H1 (cell line): ENCODE results near the gene PRKRIP1. TPM values are rescaled to one million over a fixed set of nuclear protein-coding genes. Genes with fewer than 3 reads are reported as not detected.

ENCODE experiments used
- CTCF ChIA-PET: fragments of 300-600 bp; sonication (Branson Sonifier 250); formaldehyde crosslinking; loops from one replicate; lab custom pipeline; 2021; ENCODE audit not compliant: partially characterized antibody; lab: Charles Lee
- POLR2A ChIA-PET: fragments of 300-600 bp; sonication (Branson Sonifier 250); formaldehyde crosslinking; loops from one replicate; lab custom pipeline; 2021; ENCODE audit warnings: inconsistent platforms; ENCODE audit not compliant: partially characterized antibody; lab: Charles Lee
- DNase-seq, 2 experiments: peaks; one replicate each; pipeline versions ENCODE4 v3.0.0 to v3.0.0-alpha.2; 2010 to 2022; ENCODE audit warnings: low spot score in 2 of 2, low read depth in 1 of 2, mixed read lengths in 1 of 2
- FAIRE-seq: peaks from 2 replicates; lab custom pipeline; 2011; peaks lifted over from hg19 to GRCh38; lab: Jason Lieb, UNC
- H2AFZ ChIP-seq: 2 replicates; pipeline ENCODE4 v1.8.1; 2012; ENCODE audit warnings: low read length, inconsistent platforms
- H2AK5ac ChIP-seq: 2 replicates; pipeline ENCODE4 v1.6.1; 2013; ENCODE audit warnings: low read depth, low read length
- H2BK120ac ChIP-seq: replicated peaks from 2 replicates; pipeline ENCODE3; 2013; ENCODE audit warnings: low read depth, low read length, inconsistent platforms
- H2BK12ac ChIP-seq: 2 replicates; pipeline ENCODE4 v1.6.1; 2013; ENCODE audit warnings: low read depth, low read length
- H2BK15ac ChIP-seq: 2 replicates; pipeline ENCODE4 v1.6.1; 2013; ENCODE audit warnings: low read length
- H2BK20ac ChIP-seq: 2 replicates; pipeline ENCODE4 v1.6.1; 2013; ENCODE audit warnings: low read length
- H2BK5ac ChIP-seq: 2 replicates; pipeline ENCODE4 v1.6.1; 2013; ENCODE audit warnings: low read depth, low read length
- H3K14ac ChIP-seq: 2 replicates; pipeline ENCODE4 v1.6.1; 2013; ENCODE audit warnings: inconsistent platforms; ENCODE audit not compliant: insufficient read length
- H3K18ac ChIP-seq: 2 replicates; pipeline ENCODE4 v1.6.1; 2013; ENCODE audit warnings: low read length; ENCODE audit errors: extremely low read depth
- H3K23ac ChIP-seq: 2 replicates; pipeline ENCODE4 v1.6.1; 2013; ENCODE audit warnings: inconsistent platforms; ENCODE audit not compliant: insufficient read length
- H3K23me2 ChIP-seq: 2 replicates; pipeline ENCODE4 v1.6.1; 2013; ENCODE audit warnings: low read depth, low read length
- H3K27ac ChIP-seq: 2 replicates; pipeline ENCODE4 v1.6.1; 2011; ENCODE audit warnings: low read depth, low read length, inconsistent platforms
- H3K27me3 ChIP-seq, 4 experiments: replicated peaks in 1 of 4; 1 replicate in 1 of 4; 2 replicates in 3 of 4; pipeline versions ENCODE4 v1.6.1 to v1.8.1; 2011 to 2013; ENCODE audit warnings: low read length in 3 of 4, mild to moderate bottlenecking in 3 of 4, inconsistent platforms in 2 of 4, mixed read lengths in 2 of 4, moderate library complexity in 1 of 4; ENCODE audit not compliant: control insufficient read depth in 3 of 4, insufficient read depth in 3 of 4; ENCODE audit errors: extremely low read depth in 1 of 4
- H3K36me3 ChIP-seq, 4 experiments: 2 replicates each; pipeline versions ENCODE4 v1.6.1 to v1.8.1; 2011 to 2013; ENCODE audit warnings: mild to moderate bottlenecking in 4 of 4, low read length in 3 of 4, moderate library complexity in 2 of 4, control low read depth in 1 of 4, inconsistent platforms in 1 of 4; ENCODE audit not compliant: insufficient read depth in 4 of 4, control insufficient read depth in 2 of 4
- H3K4ac ChIP-seq: replicated peaks from 2 replicates; pipeline ENCODE3; 2013; ENCODE audit warnings: low read length, low read depth, mixed read lengths, inconsistent platforms; ENCODE audit not compliant: insufficient read length
- H3K4me1 ChIP-seq, 4 experiments: replicated peaks in 1 of 4; 1 replicate in 1 of 4; 2 replicates in 3 of 4; pipeline versions ENCODE4 v1.6.1 to v1.8.1; 2011 to 2013; ENCODE audit warnings: low read length in 3 of 4, inconsistent platforms in 2 of 4, mixed read lengths in 1 of 4; ENCODE audit not compliant: insufficient read depth in 4 of 4, control insufficient read depth in 3 of 4
- H3K4me2 ChIP-seq, 2 experiments: 2 replicates each; pipeline versions ENCODE4 v1.6.1 to v1.8.1; 2011 to 2013; ENCODE audit warnings: low read depth in 2 of 2, low read length in 2 of 2, control low read depth in 1 of 2, inconsistent platforms in 1 of 2, mild to moderate bottlenecking in 1 of 2; ENCODE audit not compliant: insufficient read depth in 1 of 2
- H3K4me3 ChIP-seq, 4 experiments: fragments of 200-600, 300-600 bp in 1 of 4; sonication (generic), shearing (Covaris generic), sonication (Bioruptor Twin) in 1 of 4; 2 replicates each; pipeline versions ENCODE4 v1.5.1 to v1.8.1; 2011 to 2016; ENCODE audit warnings: low read length in 4 of 4, low read depth in 3 of 4, control low read depth in 2 of 4, inconsistent platforms in 2 of 4, mild to moderate bottlenecking in 2 of 4, mixed read lengths in 1 of 4, moderate library complexity in 1 of 4; ENCODE audit not compliant: insufficient read depth in 2 of 4; ENCODE audit errors: extremely low read depth in 1 of 4
- H3K56ac ChIP-seq: replicated peaks from 2 replicates; pipeline ENCODE3; 2013; ENCODE audit warnings: low read depth, mild to moderate bottlenecking, mixed read lengths, low read length, inconsistent platforms; ENCODE audit not compliant: insufficient read length
- H3K79me1 ChIP-seq: 2 replicates; pipeline ENCODE4 v1.6.1; 2013; ENCODE audit warnings: low read depth, low read length, control low read depth
- H3K79me2 ChIP-seq, 2 experiments: 2 replicates each; pipeline versions ENCODE4 v1.6.1 to v1.8.1; 2012 to 2013; ENCODE audit warnings: low read length in 2 of 2, mild to moderate bottlenecking in 2 of 2, inconsistent platforms in 1 of 2; ENCODE audit not compliant: insufficient read depth in 2 of 2, control insufficient read depth in 1 of 2
- H3K9ac ChIP-seq, 4 experiments: replicated peaks in 1 of 4; 1 replicate in 1 of 4; 2 replicates in 3 of 4; pipeline versions ENCODE4 v1.6.1 to v1.8.1; 2011 to 2013; ENCODE audit warnings: low read depth in 3 of 4, low read length in 3 of 4, control low read depth in 2 of 4, mild to moderate bottlenecking in 2 of 4, moderate library complexity in 2 of 4, inconsistent platforms in 1 of 4; ENCODE audit errors: extremely low read depth in 1 of 4
- H3K9me3 ChIP-seq, 2 experiments: 2 replicates each; pipeline versions ENCODE4 v1.6.1 to v1.8.1; 2012 to 2013; ENCODE audit warnings: mild to moderate bottlenecking in 2 of 2, moderate library complexity in 2 of 2, control low read depth in 1 of 2, inconsistent platforms in 1 of 2, low read depth in 1 of 2, low read length in 1 of 2, mixed read lengths in 1 of 2; ENCODE audit not compliant: insufficient read depth in 2 of 2
- H4K20me1 ChIP-seq, 2 experiments: replicated peaks in 1 of 2; 2 replicates each; pipeline versions ENCODE3 to v1.8.1; 2011 to 2013; ENCODE audit warnings: inconsistent platforms in 2 of 2, low read length in 2 of 2, mild to moderate bottlenecking in 1 of 2; ENCODE audit not compliant: insufficient read depth in 2 of 2, control insufficient read depth in 1 of 2
- H4K5ac ChIP-seq: 2 replicates; pipeline ENCODE4 v1.6.1; 2013; ENCODE audit warnings: low read length, low read depth, mixed read lengths, inconsistent platforms; ENCODE audit not compliant: insufficient read length
- H4K8ac ChIP-seq: 2 replicates; pipeline ENCODE4 v1.8.0; 2013; ENCODE audit warnings: mild to moderate bottlenecking, moderate library complexity, low read length, inconsistent platforms; ENCODE audit not compliant: insufficient read depth; ENCODE audit errors: extremely low read depth
- H4K91ac ChIP-seq: replicated peaks from 2 replicates; pipeline ENCODE3; 2013; ENCODE audit warnings: low read length, mixed read lengths, inconsistent platforms; ENCODE audit not compliant: insufficient read length
- ASH2L ChIP-seq: fragments of 200-600, 300-600 bp; sonication (generic); IDR thresholded peaks from one replicate; pipeline ENCODE4 v1.7.1; 2017; ENCODE audit warnings: low read length
- BCL11A ChIP-seq, 2 experiments: IDR thresholded peaks; one replicate each; pipeline ENCODE4 v1.6.1; 2011; ENCODE audit warnings: low read depth in 2 of 2, low read length in 2 of 2, mild to moderate bottlenecking in 2 of 2
- CHD2 ChIP-seq: IDR thresholded peaks from 2 replicates; pipeline ENCODE4 v1.6.1; 2012; ENCODE audit warnings: low read length, improper control_type of control experiment
- CTBP2 ChIP-seq: IDR thresholded peaks from 2 replicates; pipeline ENCODE4 v1.7.0; 2011; ENCODE audit warnings: borderline replicate concordance, mild to moderate bottlenecking, moderate library complexity, mixed read lengths, low read length; ENCODE audit not compliant: insufficient read depth, insufficient read length
- HDAC2 ChIP-seq, 2 experiments: fragments of 300-600 bp in 1 of 2; sonication (generic) in 1 of 2; IDR thresholded peaks; 2 replicates each; pipeline ENCODE4 v1.6.1; 2011 to 2012; ENCODE audit warnings: low read depth in 2 of 2, low read length in 2 of 2, mild to moderate bottlenecking in 2 of 2, moderate library complexity in 2 of 2, borderline replicate concordance in 1 of 2, inconsistent platforms in 1 of 2
- KDM1A ChIP-seq: fragments of 200-600, 300-600 bp; sonication (generic); IDR thresholded peaks from 2 replicates; pipeline ENCODE4 v1.7.1; 2016; ENCODE audit warnings: mild to moderate bottlenecking, low read length, borderline replicate concordance
- POLR2AphosphoS5 ChIP-seq: IDR thresholded peaks from 2 replicates; pipeline ENCODE4 v1.6.1; 2011; ENCODE audit warnings: low read depth, low read length
- POU5F1 ChIP-seq: IDR thresholded peaks from 2 replicates; pipeline ENCODE4 v1.6.1; 2011; ENCODE audit warnings: low read depth, mild to moderate bottlenecking, low read length, moderate library complexity
- RBBP5 ChIP-seq: IDR thresholded peaks from 2 replicates; pipeline ENCODE4 v1.7.1; 2012; ENCODE audit warnings: low read depth, mild to moderate bottlenecking, inconsistent platforms, low read length, moderate library complexity, borderline replicate concordance
- SIX5 ChIP-seq: IDR thresholded peaks from 2 replicates; pipeline ENCODE4 v1.6.1; 2011; ENCODE audit warnings: mild to moderate bottlenecking, low read depth, low read length
- YY1 ChIP-seq: IDR thresholded peaks from 2 replicates; pipeline ENCODE4 v1.6.1; 2011; ENCODE audit warnings: low read depth, mild to moderate bottlenecking, low read length
- WGBS, 2 experiments: shearing (Covaris generic) in 1 of 2; methylation state at CpG; one replicate each; pipeline versions ENCODE4 v1.1.6 to v1.1.7; 2013 to 2015; ENCODE audit warnings: low lambda C conversion rate in 2 of 2, mixed read lengths in 2 of 2, inconsistent platforms in 1 of 2, low coverage in 1 of 2, missing lambda C conversion rate in 1 of 2; ENCODE audit not compliant: insufficient replicate concordance in 2 of 2, insufficient coverage in 1 of 2, insufficient read length in 1 of 2; ENCODE audit errors: extremely low coverage in 1 of 2, missing lambda C conversion rate in 1 of 2; 5-methylcytosine and 5-hydroxymethylcytosine counted together
- polyA plus RNA-seq, 7 experiments: library from polyadenylated mRNA; depleted of rRNA in 3 of 7; stranded (reverse) in 5 of 7; unstranded in 2 of 7; fragments of >200 nt in 5 of 7; fragments of 200-250 nt in 2 of 7; gene quantifications; 1 replicate in 5 of 7; 2 replicates in 1 of 7; 4 replicates in 1 of 7; pipeline versions ENCODE4 v1.2.1 to v1.2.3, GENCODE V29; 2011 to 2013; ENCODE audit warnings: missing spikeins in 2 of 7, mixed read lengths in 2 of 7
- total RNA-seq: library from RNA; stranded (reverse); fragmentation: NEBNext Ultra II Directional; extraction: Animal tissue kit (Norgen Biotek cat#: 25700); gene quantifications from 2 replicates; pipeline ENCODE4 v1.2.1, GENCODE V29; 2021
- TF ChIP-seq, protein P1 (sequence below): IDR thresholded peaks from 2 replicates; pipeline ENCODE4 v1.6.1; 2012; ENCODE audit warnings: low read length, inconsistent platforms

PRKRIP1 gene
- total and polyA plus RNA-seq, 2 of the 8 experiments (the other 6 are each of a cell fraction or from before 2014, with no cell fraction given), result 11.1 to 22.0 TPM

DNA sequence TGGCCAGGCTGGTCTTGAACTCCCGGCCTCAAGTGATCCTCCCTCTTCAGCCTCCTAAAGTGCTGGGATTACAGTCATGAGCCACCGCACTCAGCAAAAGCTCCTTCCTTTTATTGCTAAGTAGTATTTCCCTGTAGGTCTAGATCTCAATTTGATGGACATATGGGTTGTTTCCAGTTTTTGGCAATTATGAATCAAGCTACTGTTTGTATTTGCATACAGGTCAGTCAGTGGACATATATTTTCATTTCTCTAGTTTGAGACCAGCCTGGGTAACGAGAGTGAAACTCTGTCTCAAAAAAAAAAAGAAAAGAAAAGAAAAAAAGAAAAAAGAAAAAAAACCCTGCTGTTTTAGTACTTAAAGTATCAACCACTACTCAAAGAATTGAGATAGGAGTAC, 6.4 kb upstream of the PRKRIP1 start:
- H2BK12ac ChIP-seq, result no peak overlapping the region
- H3K9me3 ChIP-seq, result no peaks in the 10 kb centered on the region
- H2AFZ ChIP-seq, result no peak overlapping the region
- 91% methylated on average over 3 of the region's 3 CpGs; no CpG with 5 or more reads in 1 of the 2 experiments for WGBS, 2 experiments
- no peaks in the 10 kb centered on the region; the same call in 1 of the 2 replicates for H3K79me1 ChIP-seq
- H3K36me3 ChIP-seq, result peaks cover 0 to 5% (median 0%) of the 10 kb centered on the region in 4 experiments; a peak in 1 of 8 replicates
- H3K4me3 ChIP-seq, result no peak overlapping the region
- H2BK20ac ChIP-seq, result no peak overlapping the region
- H2AK5ac ChIP-seq, result no peak overlapping the region
- no peak overlapping the region for H3K4me2 ChIP-seq
- peaks cover 1 to 4% of the 10 kb centered on the region in 2 experiments for H4K20me1 ChIP-seq
- H3K4ac ChIP-seq, result no peak overlapping the region
- H3K4me1 ChIP-seq, result no peaks in the 10 kb centered on the region
- H2BK15ac ChIP-seq, result no peak overlapping the region
- no peaks in the 10 kb centered on the region for H3K23me2 ChIP-seq
- H4K8ac ChIP-seq, result no peak overlapping the region
- no peak overlapping the region for H3K14ac ChIP-seq
- H3K18ac ChIP-seq, result no peak overlapping the region
- no peak for DNase-seq
- H2BK5ac ChIP-seq, result no peak overlapping the region
- ChIA-PET CTCF (interaction anchor here (0.6 to 11.4 kb wide), 9 partner anchors 10 to 674 kb away, joined by 3 to 118 read pairs (median 5); no protein-coding TSS in a partner anchor), POLR2A (no interaction called here)
- no peak overlapping the region for H3K27ac ChIP-seq
- FAIRE-seq, result no peak
- no peak overlapping the region for H2BK120ac ChIP-seq
- no peaks in the 10 kb centered on the region for H3K27me3 ChIP-seq
- H3K23ac ChIP-seq, result no peak overlapping the region
- no peak overlapping the region for H3K9ac ChIP-seq
- no peak overlapping the region for H3K56ac ChIP-seq
- no peak overlapping the region for H4K91ac ChIP-seq
- H4K5ac ChIP-seq, result no peak overlapping the region
- H3K79me2 ChIP-seq, result no peaks in the 10 kb centered on the region
- TF ChIP-seq, protein P1, sequence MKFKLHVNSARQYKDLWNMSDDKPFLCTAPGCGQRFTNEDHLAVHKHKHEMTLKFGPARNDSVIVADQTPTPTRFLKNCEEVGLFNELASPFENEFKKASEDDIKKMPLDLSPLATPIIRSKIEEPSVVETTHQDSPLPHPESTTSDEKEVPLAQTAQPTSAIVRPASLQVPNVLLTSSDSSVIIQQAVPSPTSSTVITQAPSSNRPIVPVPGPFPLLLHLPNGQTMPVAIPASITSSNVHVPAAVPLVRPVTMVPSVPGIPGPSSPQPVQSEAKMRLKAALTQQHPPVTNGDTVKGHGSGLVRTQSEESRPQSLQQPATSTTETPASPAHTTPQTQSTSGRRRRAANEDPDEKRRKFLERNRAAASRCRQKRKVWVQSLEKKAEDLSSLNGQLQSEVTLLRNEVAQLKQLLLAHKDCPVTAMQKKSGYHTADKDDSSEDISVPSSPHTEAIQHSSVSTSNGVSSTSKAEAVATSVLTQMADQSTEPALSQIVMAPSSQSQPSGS, result no peak
- TF ChIP-seq POU5F1 (no peak), CTBP2 (no peak), CHD2 (no peak), KDM1A (no peak), BCL11A (IDR thresholded peaks at IDR 0.05; ENCODE audit: low read depth in 2 of 2, low read length in 2 of 2) (no peak), ASH2L (no peak), HDAC2 (IDR thresholded peaks at IDR 0.05; ENCODE audit: borderline replicate concordance in 1 of 2, low read depth in 2 of 2, low read length in 2 of 2) (no peak), POLR2AphosphoS5 (no peak), YY1 (no peak), RBBP5 (no peak), SIX5 (no peak)
